Left colon (tissue), 2 donors: ENCODE measurements around the gene DUSP3. TPM values are rescaled to one million over a fixed set of nuclear protein-coding genes. Genes with fewer than 3 reads are reported as not detected.
A peak's percentile ranks its signal among the peaks of the same experiment; 100 is the strongest.

ENCODE experiments used
- ATAC-seq: fragments of 200-7000 bp; cut with Tn5 transposase; one replicate; pipeline ENCODE4 v1.9.1; 2020; ENCODE audit warnings: mild to moderate bottlenecking, moderate library complexity
- DNase-seq, 2 donors: peaks; one replicate each; pipeline ENCODE4 v3.0.0-alpha.2; 2020
- intact Hi-C, 2 donors: fragments of 100-400 bp; cut with DNase I in 1 of 2; cut with micrococcal nuclease in 1 of 2; formaldehyde crosslinking; loops; one replicate each; pipeline versions ENCODE4 v1.11.2 to v1.14.0; 2022; cut with DNase I, micrococcal nuclease
- total RNA-seq, 2 donors: library from RNA; stranded (reverse); fragmentation: NEBNext Ultra II Directional; extraction: Animal tissue kit (Norgen Biotek cat#: 25700); gene quantifications; one replicate each; pipeline ENCODE4 v1.2.1, GENCODE V29; 2021
- donor health status: DM: no; HTN: no; CAD: no.
- donor health status: DM: yes; HTN: yes; CAD: no.

The DUSP3 gene
- total RNA-seq, 2 donors from 2014 or later, result 47.3 to 85.2 TPM

DNA sequence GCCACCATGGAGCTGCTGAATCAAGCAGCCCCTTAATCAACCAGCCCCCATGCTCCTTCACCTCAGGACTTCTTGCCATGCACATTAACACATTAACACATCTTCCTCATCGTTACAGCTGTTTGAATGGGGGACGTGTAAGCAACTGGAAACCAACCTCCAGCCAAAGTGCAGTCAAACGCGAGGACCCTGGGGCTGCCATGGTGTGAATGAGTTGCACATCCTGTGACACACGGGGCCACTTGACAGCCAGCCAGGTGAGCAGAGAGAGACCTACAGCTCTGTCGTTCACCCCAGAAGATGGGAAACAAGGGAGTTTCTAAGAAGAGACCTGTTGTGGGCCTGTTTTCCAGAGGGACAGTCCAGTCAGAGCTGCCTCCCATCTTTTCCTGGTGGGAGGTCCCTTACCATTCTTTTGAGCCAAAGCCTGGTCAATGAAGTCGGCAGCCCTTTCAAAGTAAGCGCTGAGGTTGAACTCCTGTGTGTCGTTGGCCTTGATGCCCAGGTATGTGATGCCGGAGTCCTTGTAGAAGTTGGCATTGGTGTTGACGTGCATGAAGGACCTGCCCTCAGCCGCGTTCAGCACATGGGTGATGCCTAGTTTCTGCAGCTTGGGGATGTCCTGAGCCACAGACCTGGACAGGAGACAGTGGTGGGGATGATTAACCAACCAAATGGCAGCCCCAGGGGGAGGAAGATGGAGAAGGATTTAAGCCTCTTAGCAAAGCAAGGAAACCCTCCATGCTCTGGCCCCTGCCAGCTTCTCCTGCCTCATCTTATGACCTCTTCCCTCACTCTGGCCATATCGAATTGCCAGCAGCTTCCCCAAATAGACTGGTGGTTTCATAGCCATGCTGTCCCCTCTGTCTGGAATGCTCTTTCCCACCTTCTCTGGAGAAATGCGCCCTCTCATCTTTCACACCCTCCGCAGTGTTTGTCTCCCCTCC lies 4.2 kb downstream of the DUSP3 start:
- intact Hi-C loops, result no loop called here
- no peak for DNase-seq
- no peak for ATAC-seq

DNA sequence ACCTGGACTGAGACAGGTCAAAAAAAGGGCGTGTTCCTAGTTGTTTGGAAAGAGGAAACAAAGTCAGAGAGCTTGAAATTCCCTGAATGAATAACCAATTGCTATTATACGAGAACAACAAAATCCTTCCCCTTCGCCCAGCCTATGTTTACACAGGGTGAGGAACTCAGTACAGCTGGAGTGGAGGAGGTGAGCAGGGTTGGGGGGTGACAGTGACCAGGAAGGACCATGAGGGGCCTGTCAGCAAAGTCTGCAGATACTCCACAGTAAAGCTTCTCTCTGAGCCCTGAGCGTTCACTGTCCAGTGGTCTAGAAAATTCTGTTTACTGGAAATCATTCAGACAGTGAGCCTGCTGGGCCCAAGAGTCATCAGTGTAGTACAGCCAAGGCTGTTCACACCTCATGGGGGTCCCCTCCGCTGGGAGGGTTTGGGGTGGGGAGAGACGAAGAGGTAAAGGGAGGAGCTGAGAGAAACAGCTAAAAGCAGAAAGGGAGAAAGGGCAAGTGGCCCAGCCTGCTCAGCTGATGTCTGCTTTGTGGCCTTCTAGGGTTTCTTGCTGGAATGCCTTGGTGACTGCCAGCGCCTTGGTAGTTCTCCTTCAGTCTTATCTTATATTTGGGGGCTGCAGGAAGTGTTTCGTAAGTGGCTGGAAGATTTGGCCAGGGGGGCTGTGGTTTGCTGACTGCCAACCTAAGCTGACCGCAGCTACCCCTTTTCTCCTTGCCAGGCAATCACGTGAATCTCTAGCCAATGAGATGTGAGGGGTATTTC lies 5.7 kb downstream of the DUSP3 start:
- DNase-seq (no peak), ATAC-seq (peak; percentile 47)
- intact Hi-C loops, result no loop called here

- ATAC-seq (no peak), DNase-seq (no peak)
- intact Hi-C loops, result no loop called here
These were observed 7.3 kb downstream of the DUSP3 start for GRCh38 chr17:43771463-43771862.

GRCh38 chr17:43770957-43771356 lies 7.8 kb downstream of the DUSP3 start:
- DNase-seq (no peak), ATAC-seq (no peak)
- intact Hi-C loops, result no loop called here

DNA sequence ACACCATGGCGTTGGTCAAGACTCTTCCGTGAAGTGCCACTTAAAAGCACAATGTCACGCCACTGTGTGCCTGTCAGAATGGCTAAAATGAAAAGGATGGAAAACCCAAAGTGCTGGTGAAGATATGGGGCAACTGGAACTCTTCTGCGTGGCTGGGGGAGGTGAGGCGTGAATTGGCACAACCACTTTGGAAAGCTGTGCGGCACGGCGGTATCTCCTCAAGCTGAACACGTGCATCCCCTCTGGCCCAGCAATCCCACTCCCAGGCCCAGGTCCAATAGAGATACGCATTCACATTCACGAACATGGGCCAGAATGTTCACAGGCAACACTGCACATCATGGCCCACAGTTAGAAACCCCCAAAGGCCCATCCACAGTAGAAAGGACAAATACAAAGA lies 8.9 kb downstream of the DUSP3 start:
- ATAC-seq (no peak), DNase-seq (no peak)
- intact Hi-C loops, result no loop called here

DNA sequence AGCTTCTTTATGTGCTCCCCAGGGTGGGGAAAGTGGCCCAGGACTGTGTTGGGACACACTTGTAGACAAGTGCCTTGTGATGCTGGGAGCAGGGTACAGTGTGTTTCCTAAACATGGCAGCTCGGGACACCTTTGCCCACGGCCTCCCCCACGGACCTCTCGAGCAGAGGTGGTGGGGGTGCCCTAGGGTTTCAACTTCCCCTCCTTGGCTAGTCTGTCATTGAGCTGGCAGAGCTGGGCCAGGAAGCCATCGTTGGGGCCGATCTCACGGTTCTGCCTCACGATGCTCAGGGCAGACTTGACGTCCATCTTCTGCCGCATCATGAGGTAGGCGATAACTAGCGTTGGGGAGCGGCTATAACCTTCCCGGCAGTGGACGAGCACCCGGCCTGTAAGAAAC lies 9.4 kb downstream of the DUSP3 start:
- ATAC-seq (no peak), DNase-seq (no peak)
- intact Hi-C loops, result no loop called here

DNA sequence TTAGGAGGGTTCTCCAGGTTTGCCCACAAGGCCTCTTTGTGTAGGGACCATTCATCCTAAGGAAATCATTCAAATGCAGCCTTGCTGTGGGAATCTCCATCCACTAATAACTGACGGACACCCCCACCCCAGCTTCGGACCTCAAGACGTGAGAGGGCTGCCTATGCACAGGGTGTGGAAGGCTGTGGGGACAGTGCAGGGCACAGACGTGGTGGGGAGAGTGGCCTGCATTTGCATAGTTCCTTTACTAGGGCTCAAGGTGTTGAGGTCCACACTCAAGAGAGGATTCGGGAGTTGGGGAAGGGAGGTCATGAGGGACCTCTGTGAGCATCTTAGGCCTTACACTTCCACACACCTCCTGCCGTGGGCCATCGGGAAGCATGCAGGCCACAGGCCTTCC lies 9.8 kb downstream of the DUSP3 start:
- ATAC-seq (no peak), DNase-seq (no peak)
- intact Hi-C loops, result no loop called here

GRCh38 chr17:43768382-43768781 lies 10.4 kb downstream of the DUSP3 start:
- intact Hi-C loops, result no loop called here
- ATAC-seq, result peak; percentile 88
- peak; percentile 56 to 73 for DNase-seq

GRCh38 chr17:43767713-43768059 lies 11.1 kb downstream of the DUSP3 start:
- ATAC-seq (no peak), DNase-seq (no peak)
- intact Hi-C loops, result no loop called here

DNA sequence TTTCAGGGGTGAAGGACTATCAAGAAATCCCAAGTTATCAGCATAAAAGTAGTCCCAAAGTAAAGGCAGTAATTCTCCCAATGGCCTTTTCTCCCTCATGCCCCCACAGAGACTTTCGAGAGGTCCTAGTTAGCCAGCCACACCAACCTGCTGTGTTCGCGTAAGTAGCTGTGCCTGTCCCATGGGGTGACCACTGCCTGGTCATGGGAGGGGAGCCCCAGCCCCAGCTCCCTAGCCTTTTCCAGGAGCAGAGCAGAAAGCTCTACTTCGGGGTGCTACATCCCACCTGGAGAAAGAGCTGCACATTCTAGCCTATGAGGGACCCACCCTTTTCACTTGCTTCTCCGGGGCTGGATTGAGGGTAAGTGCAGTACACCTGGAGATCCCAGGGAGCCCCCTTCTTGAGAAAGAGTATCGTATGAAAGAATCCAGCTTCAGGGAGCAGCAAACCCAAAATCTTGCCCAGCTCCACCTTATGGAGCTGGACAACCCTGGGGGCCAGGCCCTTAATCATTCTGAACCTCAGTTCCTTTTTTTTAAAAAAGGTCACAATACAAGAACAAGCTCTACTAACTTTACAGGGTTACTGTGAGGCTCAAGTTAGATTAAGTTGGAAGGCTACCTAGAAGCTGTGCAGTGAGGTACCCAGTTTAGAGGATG lies 11.6 kb downstream of the DUSP3 start:
- ATAC-seq (no peak), DNase-seq (no peak)
- intact Hi-C loops, result no loop called here

DNA sequence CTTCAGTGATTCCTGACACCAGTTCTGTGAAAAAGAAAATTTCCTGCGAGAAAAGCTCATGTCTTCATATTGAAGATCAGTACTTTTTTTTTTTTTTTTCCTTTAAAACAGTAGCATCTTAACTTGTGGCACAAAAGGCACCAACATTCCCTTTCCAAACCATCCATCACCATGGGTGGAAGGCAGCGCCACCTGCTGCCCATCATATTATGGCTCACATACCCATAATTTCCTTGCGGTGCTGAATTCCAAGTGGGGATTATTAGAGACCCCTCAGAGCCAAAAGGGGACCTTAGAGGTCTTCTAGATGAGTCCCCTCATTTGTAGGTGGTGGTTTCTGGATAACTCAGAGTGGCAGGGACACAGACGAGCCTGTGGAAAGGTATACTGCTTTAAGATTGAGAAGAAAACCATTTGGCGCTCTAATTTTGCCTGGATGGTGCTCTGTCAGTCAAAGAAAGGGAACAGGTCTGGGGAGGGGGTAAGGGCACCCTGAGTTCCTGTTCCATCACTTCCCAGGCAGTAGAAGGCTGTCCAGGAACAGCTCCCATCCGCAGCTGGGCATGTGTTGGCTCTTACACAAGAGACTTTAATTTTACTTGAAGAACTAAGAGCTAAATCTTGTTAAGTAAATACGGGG lies 12.2 kb downstream of the DUSP3 start:
- intact Hi-C loops, result no loop called here
- ATAC-seq, result no peak
- peak in 1 of 2 donors; percentile 84 for DNase-seq

DNA sequence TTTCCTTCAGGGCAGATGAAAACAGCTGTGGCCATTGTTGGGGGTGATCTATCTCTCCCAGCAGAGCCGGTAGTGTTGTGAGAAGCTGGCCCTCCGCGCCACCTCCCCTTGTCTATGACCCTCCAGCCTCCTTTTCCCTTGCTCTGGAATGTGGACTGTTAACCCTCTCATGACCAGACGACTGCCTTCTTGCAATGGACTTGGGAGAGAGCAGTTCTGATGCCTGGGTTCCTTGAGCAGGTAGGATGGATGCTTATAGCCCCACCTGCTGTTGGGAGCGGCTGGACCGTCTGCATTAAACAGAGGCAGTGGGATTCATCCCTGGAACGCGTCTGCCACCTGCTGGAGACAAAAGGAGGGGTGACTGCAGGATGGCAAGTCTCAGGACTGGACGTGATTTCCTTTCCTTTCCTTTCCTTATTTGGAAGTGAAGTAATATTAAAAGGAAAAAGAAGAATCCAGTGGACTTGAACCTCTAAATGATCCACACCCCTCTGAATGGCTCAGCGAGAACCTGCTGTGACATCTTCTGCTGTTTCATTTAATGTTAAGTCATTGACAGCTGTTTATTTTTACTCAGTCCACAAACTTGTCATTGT lies 18.4 kb downstream of the DUSP3 start:
- peak; percentile 88 to 97 for DNase-seq
- peak; percentile 97 for ATAC-seq
- intact Hi-C loops, result no loop called here

DNA sequence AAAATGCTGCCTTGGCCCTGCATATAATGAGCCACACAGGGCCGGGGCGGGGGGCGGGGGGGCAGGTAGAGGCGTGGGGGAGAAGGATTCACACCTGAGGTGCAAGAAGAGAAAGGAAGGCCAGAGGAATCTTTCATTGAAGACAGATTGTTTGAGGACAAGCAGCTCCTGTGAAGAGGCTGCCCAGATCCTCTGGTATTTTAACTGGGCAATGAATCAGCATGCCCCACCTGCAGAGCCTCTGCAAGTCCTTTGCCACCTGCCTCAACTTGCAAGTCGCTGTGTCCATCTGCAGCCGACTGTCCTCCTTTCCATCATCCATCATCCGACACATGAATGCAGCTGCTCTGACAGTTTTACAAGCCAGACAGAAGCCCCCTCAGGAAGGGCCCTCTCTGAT lies 18.9 kb downstream of the DUSP3 start:
- intact Hi-C loops, result loop anchor here (5.0 to 10.0 kb wide), 2 partner anchors 63 to 185 kb away; no protein-coding TSS in a partner anchor
- DNase-seq (no peak), ATAC-seq (no peak)

DNA sequence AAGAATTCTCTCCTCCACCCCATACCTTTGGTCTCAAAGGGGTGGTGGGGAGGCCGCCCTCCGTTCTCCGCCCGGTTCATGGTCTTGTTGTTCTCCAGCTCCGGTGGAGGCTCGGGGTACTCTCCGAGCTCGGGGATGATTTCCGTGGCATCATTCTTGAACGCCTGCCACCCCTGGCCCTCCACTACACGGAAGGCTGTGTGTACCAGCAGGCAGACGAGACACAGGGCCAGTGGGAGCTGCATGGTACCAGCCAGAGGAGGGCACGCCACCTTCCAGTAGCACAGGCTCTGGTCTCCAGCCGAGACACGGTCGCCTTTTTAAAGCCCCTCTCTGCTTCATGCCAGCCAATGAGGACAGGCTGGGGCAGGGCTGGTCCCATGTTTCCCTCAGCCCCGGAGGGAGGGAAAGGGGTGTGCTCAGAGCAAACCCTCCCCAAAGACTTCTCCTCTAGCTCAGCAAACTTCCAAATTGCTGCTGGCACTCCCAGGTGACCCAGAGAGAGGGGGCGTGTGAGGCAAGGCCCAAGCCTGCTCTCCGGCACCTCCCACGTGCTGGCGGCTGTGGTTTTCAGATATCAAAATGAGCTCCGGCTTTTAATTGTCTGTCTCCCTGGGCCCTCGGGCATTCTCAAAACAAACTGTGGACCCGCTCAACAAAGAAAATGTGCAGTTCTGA lies 20.1 kb downstream of the DUSP3 start, which contains the start of gene SOST:
SOST (minus strand) TSS at position 295 of the 678 bp plus-strand sequence; CDS start at position 245, 50 bp downstream.
- intact Hi-C loops, result loop anchor here (5.0 to 10.0 kb wide), 2 partner anchors 61 to 184 kb away; no protein-coding TSS in a partner anchor
- ATAC-seq (no peak), DNase-seq (no peak)

DNA sequence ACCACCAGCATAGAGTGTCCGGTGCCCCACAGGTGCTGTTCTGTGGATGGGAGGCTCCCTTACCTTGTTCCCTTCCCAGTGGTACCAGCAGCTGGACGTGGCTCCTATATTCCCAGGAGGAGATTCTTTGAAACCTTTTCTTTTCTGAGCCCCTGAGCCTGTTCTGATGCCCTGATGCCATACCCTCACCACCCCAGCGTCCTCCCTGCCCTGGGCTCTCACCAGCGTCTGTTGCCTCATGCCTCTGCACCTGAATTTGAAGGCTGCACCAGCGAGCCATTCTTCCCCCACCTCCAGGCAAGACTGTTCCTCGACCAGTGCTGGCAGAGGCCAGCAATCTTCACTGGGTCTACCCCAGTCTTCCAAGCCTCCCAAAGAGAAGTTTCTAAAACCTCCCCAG lies 20.7 kb downstream of the DUSP3 start:
- ATAC-seq (no peak), DNase-seq (no peak)
- intact Hi-C loops, result loop anchor here (5.0 to 10.0 kb wide), 2 partner anchors 61 to 183 kb away; no protein-coding TSS in a partner anchor

GRCh38 chr17:43757171-43757660 lies 21.6 kb downstream of the DUSP3 start:
- ATAC-seq (no peak), DNase-seq (no peak)
- intact Hi-C loops, result loop anchor here (5.0 to 10.0 kb wide), 2 partner anchors 60 to 182 kb away; no protein-coding TSS in a partner anchor

- DNase-seq, result no peak
- ATAC-seq, result no peak
- intact Hi-C loops, result loop anchor here (5.0 to 10.0 kb wide), 2 partner anchors 59 to 181 kb away; no protein-coding TSS in a partner anchor
These were observed 22.6 kb downstream of the DUSP3 start for GRCh38 chr17:43756201-43756600.
